22Rv1 (cell line): ENCODE results near the gene LRSAM1.

Experiments
- ZFX ChIP-seq: fragments of 450-650 bp; IDR thresholded peaks from 2 replicates; pipeline ENCODE4 v1.6.1; 2017; ENCODE audit warnings: antibody characterized with exemption, borderline replicate concordance
- TF ChIP-seq, protein P1 (sequence below): fragments of 450-650 bp; IDR thresholded peaks from 2 replicates; pipeline ENCODE4 v1.5.1; 2017; ENCODE audit warnings: mild to moderate bottlenecking

DNA sequence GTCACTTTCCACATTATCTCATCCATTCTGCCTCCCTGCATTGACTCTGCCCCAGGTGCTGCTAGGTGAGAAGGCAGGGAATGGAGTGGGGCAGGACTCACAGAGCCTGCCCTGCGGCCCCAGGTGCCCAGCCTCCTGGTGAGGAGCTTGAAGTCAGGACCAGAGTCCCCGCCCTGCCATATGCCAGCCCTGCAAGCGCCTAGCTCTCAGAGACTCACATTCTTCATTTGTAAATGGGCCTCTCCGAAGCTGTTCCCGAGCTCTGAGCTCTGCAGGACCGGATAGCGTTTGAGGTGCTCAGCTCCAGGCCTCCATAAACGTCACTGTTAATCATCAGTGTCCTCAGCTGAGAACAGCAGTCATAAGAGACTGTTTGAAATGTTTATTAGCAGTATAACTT, 85.7 kb downstream of the LRSAM1 start:
- TF ChIP-seq, protein P1, sequence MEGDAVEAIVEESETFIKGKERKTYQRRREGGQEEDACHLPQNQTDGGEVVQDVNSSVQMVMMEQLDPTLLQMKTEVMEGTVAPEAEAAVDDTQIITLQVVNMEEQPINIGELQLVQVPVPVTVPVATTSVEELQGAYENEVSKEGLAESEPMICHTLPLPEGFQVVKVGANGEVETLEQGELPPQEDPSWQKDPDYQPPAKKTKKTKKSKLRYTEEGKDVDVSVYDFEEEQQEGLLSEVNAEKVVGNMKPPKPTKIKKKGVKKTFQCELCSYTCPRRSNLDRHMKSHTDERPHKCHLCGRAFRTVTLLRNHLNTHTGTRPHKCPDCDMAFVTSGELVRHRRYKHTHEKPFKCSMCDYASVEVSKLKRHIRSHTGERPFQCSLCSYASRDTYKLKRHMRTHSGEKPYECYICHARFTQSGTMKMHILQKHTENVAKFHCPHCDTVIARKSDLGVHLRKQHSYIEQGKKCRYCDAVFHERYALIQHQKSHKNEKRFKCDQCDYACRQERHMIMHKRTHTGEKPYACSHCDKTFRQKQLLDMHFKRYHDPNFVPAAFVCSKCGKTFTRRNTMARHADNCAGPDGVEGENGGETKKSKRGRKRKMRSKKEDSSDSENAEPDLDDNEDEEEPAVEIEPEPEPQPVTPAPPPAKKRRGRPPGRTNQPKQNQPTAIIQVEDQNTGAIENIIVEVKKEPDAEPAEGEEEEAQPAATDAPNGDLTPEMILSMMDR, result no peak
- no peak for TF ChIP-seq ZFX
